ENCODE measurements around the gene APOM.

DNA sequence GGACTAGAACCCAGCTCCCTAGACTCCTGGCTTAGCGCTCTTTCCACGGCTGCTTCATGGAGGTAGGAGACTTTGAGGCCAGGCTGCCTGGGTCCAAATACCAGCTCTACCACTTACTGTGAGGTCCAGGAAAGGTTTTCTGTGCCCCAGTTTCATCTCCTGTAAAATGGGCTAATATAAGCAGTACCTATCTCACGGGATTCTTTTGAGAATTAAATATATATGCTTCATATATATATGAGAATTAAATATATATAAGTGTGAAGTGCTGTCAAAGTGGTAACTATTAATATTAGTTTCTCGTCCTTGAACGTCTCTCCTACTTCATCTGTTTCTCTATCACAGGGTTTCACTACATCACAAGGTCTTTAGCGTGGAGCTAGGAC, 35.4 kb downstream of the APOM start:
- no peak for TF ChIP-seq POLR2AphosphoS5 (IDR thresholded peaks at IDR 0.05; ENCODE audit: insufficient read depth in 1 of 2, low read depth in 1 of 2)
- TF ChIP-seq, protein P1, sequence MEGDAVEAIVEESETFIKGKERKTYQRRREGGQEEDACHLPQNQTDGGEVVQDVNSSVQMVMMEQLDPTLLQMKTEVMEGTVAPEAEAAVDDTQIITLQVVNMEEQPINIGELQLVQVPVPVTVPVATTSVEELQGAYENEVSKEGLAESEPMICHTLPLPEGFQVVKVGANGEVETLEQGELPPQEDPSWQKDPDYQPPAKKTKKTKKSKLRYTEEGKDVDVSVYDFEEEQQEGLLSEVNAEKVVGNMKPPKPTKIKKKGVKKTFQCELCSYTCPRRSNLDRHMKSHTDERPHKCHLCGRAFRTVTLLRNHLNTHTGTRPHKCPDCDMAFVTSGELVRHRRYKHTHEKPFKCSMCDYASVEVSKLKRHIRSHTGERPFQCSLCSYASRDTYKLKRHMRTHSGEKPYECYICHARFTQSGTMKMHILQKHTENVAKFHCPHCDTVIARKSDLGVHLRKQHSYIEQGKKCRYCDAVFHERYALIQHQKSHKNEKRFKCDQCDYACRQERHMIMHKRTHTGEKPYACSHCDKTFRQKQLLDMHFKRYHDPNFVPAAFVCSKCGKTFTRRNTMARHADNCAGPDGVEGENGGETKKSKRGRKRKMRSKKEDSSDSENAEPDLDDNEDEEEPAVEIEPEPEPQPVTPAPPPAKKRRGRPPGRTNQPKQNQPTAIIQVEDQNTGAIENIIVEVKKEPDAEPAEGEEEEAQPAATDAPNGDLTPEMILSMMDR (IDR thresholded peaks at IDR 0.05) = no peak
